HS-5 (cell line): Measurements from ENCODE around the gene SLC25A21.

Experiments
- DNase-seq: peaks from one replicate; pipeline ENCODE4 v3.0.0-alpha.2; 2012; ENCODE audit warnings: low read depth

The SLC25A21 gene

GRCh38 chr14:36766974-36767373 lies 405.4 kb downstream of the SLC25A21 start:
- DNase-seq: no peak

- DNase-seq: no peak
These were observed 414.4 kb downstream of the SLC25A21 start for GRCh38 chr14:36757734-36758601.

- no peak for DNase-seq
These were observed 416.2 kb downstream of the SLC25A21 start for GRCh38 chr14:36756226-36756625.

GRCh38 chr14:36755756-36756155 lies 416.6 kb downstream of the SLC25A21 start:
- DNase-seq: no peak

GRCh38 chr14:36751920-36752319 lies 420.5 kb downstream of the SLC25A21 start:
- DNase-seq: no peak

- DNase-seq: no peak
These were observed 421.3 kb downstream of the SLC25A21 start for GRCh38 chr14:36751106-36751505.

GRCh38 chr14:36750244-36750643 lies 422.2 kb downstream of the SLC25A21 start:
- no peak for DNase-seq

- DNase-seq: no peak
These were observed 423.7 kb downstream of the SLC25A21 start for GRCh38 chr14:36748610-36749213.

- no peak for DNase-seq
These were observed 424.8 kb downstream of the SLC25A21 start for GRCh38 chr14:36747411-36748184.

- no peak for DNase-seq
These were observed 425.5 kb downstream of the SLC25A21 start for GRCh38 chr14:36746872-36747271.

GRCh38 chr14:36741858-36742257 lies 430.5 kb downstream of the SLC25A21 start:
- no peak for DNase-seq

- no peak for DNase-seq
These were observed 434.1 kb downstream of the SLC25A21 start for GRCh38 chr14:36738269-36738668.

GRCh38 chr14:36726128-36726527 lies 446.3 kb downstream of the SLC25A21 start:
- no peak for DNase-seq

GRCh38 chr14:36724162-36724561 lies 448.2 kb downstream of the SLC25A21 start:
- DNase-seq: no peak

GRCh38 chr14:36723530-36723929 lies 448.9 kb downstream of the SLC25A21 start:
- DNase-seq: no peak

- DNase-seq: no peak
These were observed 450.5 kb downstream of the SLC25A21 start for GRCh38 chr14:36721877-36722276.

- no peak for DNase-seq
These were observed 451.7 kb downstream of the SLC25A21 start for GRCh38 chr14:36720657-36721056.

GRCh38 chr14:36719823-36720222 lies 452.6 kb downstream of the SLC25A21 start:
- no peak for DNase-seq

- no peak for DNase-seq
These were observed 454.2 kb downstream of the SLC25A21 start for GRCh38 chr14:36718216-36718615.

GRCh38 chr14:36717363-36717762 lies 455.0 kb downstream of the SLC25A21 start:
- DNase-seq: no peak

GRCh38 chr14:36716614-36717184 lies 455.7 kb downstream of the SLC25A21 start:
- DNase-seq: no peak

- DNase-seq: no peak
These were observed 458.3 kb downstream of the SLC25A21 start for GRCh38 chr14:36713960-36714703.
